HG03442 (cell line): Measurements from ENCODE around the gene DDX27.
A peak's percentile ranks its signal among the peaks of the same experiment; 100 is the strongest.
"Not testable (repeated sequence)": the region's sequence is repeated elsewhere in the genome, so short reads cannot be mapped to it uniquely, and the experiment has no call there.

Source experiments
- ATAC-seq: cut with Tn5 transposase; IDR thresholded peaks from one replicate; pipeline ENCODE4 v1.9.1; 2021; ENCODE audit warnings: mild to moderate bottlenecking, moderate library complexity; ENCODE audit not compliant: unreplicated experiment

Gene DDX27, protein sequence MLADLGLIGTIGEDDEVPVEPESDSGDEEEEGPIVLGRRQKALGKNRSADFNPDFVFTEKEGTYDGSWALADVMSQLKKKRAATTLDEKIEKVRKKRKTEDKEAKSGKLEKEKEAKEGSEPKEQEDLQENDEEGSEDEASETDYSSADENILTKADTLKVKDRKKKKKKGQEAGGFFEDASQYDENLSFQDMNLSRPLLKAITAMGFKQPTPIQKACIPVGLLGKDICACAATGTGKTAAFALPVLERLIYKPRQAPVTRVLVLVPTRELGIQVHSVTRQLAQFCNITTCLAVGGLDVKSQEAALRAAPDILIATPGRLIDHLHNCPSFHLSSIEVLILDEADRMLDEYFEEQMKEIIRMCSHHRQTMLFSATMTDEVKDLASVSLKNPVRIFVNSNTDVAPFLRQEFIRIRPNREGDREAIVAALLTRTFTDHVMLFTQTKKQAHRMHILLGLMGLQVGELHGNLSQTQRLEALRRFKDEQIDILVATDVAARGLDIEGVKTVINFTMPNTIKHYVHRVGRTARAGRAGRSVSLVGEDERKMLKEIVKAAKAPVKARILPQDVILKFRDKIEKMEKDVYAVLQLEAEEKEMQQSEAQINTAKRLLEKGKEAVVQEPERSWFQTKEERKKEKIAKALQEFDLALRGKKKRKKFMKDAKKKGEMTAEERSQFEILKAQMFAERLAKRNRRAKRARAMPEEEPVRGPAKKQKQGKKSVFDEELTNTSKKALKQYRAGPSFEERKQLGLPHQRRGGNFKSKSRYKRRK

DNA sequence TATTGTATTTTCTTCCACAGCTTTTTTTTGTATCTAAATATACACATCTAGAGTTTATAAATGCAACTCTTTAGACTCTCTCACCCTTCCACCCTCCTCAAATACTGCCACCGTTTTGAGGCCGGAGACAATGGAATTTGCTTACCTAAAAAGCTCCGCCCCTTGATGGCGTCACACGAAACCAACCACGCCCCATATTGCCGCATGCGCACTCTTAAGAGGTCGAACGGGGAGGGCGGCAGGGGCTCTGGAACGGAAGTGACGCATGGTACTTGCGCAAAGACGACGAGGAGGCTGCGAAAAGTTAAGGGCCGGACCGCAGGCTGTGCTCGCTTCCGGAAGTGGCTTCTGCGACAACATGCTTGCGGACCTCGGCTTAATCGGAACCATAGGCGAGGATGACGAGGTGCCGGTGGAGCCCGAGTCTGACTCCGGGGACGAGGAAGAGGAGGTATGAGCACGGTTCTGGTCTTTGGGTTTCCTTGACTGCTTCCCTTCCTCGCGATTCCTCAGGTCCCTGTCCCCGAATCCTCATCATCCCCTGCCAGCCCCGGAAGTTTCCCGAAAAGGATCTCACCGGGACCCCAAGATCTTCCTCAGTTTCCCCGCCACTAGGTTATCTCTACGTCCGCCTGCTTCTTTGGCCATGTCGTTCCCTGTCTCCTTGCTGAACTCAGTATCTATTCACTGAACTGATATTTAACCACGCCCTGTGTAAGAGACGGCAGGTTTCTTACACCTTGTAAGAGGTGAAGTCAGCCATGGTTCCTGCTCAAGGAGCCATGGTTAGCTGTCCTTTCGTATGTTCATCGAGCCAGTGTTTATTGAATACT is at the start of gene DDX27:
Gene DDX27 (plus strand): TSS at position 326 of the 833 bp plus-strand sequence. CDS start 33 bp downstream, at position 359.
- peak; percentile 86 for ATAC-seq

DNA sequence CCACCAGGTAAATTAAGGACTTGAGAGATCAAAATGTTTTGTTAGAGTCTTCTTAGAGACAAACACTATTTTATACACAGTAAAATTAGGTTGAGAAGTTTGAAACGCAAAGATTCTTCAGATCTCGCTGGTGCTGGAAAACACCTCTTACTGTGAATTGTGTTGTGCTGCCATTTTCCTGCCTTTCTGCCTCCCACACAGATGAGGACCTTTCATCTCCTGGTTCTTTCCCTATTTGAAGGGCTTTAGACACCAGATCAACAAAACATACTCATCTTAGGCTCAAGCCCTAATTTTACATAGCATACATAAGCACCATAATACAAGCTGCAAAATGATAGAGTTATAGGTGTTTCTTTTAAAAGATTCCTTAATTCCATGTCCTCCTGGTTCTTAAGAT is 49.7 kb upstream of the DDX27 start:
- no peak for ATAC-seq

DNA sequence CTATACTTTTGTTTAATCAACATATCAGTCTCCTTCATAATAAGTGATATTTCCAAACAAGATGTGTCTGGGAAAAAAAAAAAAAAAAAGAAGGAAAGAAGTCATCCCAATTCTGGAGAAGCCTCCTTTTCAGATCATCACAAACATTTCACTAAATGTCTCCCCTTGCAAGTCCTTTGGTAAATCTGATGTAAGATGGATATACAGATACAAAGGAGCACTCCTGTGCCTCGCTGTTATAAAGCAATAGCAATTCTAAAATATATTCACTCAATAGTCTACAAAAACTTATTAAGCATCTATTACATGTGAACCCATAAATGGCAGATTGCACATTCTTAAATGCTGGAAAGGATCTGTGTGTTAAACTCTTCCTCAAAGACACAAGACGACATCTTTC is 48.5 kb upstream of the DDX27 start:
- ATAC-seq, result no peak

DNA sequence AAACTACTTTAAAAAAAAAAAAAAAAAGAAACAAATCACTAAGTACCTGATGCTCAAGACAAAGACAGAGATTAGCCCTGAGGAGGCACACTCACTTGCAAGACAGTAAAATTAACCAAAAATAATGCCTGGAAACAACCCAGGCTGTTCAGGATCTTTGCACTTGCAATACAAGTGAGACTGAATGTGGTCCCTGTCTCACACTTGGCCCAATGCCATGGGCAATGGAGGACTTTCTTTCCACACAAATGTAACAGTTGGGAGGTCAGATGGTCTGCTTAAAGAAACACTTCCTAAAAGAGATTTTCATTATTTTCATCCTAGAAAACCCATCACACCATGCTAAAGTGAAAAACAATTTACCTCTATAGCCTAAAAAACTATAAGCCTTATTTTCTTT is 47.3 kb upstream of the DDX27 start:
- ATAC-seq, result no peak

DNA sequence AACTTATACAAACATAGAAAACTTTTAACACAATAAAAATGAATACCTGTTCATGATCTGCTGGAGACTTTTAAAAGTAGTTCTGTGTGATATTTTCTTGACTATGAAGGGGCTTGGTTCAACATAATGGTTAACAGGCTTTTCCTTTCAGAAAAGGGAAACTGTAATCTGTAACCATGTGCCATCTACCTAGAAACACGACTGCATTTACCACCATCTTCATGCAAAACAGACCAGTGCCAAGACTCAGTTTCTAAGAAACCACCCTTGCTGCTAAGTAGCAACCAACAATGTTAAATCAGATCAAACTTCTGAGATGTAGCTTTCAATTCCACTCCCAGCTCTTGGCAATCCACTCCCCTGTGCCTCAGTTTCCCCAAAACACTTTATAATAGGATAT is 46.8 kb upstream of the DDX27 start:
- ATAC-seq, result no peak

DNA sequence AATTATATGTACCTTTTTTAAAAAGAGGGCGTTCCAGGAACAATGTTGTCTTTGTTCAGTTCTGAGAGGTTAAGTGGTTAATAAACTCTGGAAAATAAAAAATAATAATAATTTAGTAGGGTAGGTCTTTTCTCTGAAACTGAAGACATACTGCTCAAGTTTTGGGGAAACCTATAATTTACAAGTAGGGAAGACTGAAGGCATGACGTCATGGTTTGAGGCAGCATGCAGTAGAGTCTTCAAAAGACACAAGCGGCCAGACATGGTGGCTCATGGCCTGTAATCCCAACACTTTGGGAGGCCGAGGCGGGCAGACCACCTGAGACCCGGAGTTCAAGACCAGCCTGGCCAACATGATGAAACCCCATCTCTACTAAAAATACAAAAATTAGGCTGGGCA is 45.0 kb upstream of the DDX27 start:
- no peak for ATAC-seq

DNA sequence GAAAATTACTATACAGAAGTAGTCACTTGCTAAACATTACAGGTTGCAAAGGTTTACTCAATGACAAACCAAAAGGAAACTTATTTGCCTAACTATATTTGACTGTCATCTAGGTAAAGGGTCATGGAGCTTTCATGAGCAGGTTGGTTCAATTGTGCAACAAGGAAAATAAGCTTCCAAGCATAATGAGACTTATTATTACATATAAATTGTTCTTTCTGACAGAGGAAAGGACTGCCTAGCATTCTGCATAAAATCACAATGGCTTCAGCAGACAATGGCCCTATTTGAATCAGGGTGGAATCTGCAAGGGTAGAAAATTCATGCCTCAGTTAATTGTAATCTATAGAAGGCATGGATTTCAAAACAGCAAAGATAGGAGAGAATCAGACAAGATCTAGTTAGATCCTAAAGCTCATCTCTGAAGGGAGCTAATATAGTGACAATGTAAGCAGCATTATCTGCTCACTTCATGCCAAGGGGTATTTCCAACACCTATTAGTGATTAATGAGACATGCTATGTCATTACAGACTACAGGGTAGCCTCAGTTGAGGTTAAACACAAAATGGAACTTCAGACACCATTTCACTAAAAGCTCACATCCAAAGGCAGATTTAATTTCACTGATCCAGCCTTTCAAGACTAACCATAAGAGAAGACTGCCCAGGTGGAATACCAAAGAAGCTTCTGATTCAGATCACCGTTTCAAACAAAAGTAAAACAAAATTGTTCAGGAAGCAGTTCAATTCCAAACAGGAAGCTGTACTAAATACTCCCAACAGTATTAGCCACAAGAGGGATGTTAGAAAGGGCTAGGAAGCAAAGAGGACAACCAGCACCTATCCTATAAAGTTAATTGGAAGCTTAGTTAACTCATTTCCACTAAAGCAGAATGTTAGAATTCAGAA is 39.6 kb upstream of the DDX27 start:
- no peak for ATAC-seq

DNA sequence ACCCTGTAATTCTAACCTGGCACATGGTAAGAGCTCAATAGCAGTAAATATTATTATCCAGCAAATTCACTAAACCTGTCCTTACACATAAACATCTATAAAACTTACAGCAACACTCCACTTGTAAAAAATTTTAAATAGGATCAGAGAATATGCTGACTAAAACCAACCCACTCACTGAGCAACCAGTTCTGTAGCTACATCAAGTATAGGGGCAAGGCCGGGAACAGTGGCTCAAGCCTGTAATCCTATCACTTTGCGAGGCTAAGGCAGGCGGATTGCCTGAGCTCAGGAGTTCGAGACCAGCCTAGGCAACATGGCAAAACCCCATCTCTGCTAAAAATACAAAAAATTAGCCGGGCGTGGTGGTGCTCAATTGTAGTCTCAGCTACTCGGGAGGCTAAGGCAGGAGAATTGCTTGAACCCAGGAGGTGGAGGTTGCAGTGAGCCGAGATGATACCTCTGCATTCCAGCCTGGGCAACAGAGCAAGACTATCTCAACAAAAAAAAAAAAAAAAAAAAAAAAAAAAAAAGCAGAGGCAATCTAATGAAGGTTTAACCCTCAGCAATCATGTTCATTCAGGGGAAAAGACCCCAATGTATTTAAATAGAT is 37.8 kb upstream of the DDX27 start:
- no peak for ATAC-seq

DNA sequence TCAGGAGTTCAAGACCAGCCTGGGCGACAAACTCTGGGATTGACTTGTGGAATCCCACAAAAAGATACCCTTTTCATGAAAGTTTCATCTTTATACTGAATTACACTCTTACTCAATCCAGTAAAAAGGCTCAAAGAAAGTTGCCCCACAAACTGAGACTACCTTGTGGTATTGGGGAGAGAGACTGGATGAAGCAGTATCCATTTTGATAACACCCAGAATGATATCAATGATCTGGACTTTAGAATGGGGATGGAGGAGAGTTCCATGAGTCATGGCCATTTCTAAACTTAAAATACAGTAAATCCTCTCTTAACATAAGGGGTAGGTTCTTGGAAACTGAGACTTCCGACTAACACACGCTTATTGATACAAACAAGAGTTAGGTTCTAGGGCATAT is 35.8 kb upstream of the DDX27 start:
- no peak for ATAC-seq

DNA sequence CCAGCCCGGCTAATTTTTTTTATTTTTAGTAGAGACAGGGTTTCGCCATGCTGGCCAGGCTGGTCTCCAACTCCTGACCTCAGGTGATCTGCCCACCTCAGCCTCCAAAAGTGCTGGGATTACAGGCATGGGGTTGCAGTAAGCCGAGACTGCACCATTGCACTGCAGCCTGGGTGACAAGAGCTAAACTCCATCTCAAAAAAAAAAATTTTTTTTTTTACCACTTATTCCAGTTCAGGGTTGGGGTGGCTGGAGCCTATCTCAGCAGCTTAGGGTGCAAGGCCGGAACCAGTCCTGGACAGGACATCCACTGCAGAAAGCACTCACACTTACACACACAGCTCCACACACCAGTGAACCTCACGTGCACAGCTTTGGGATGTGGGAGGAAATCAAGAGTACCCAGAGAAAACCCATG is 35.1 kb upstream of the DDX27 start:
- ATAC-seq, result not testable (repeated sequence)

DNA sequence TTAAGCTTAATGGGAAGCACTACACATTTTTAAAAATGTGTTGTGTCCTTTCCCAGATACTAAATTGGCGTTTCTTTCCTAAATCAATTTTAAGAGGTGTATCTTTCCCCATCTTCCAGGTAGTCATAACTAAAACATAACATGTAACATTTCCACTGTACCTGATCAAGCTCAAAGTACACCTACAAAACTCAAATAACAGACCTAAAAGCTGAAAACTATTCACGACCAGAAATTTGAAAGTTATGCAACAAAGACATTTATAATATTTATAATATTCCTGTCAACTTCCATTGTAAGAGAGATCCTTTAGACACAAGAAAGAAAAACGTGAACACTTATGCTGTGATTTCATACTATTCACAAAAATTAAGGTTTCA is 34.5 kb upstream of the DDX27 start:
- no peak for ATAC-seq

DNA sequence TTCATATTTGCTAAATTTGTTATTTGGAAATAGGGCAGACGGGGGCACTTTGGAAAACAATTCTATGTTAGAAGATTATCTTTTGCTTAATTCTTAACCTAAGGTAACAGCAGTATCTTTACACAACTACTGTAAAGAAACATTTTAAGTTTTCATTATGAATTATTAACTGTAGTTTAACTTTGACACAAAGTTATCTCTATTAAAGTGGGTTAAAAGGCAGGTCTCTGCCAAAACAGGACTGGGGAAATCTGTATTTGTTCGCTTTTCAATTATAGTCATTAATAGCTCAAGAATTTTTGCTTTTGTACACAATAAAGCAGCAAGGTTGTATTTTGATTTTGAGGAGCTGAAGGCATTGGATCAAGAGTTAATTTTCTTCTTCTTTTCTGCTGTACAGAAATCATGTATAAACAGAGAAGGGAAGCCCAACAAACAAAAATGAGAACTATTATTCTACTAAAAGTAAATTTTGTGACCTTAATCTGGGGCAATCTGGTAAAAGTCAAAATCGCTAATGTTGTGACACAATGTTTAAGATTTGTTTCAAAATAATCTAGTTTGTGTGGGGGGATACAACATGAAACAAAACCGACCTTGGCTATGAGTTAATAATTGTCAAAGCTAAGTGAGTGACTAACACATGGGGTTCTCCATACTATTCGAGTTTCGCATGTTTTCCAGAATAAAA is 34.0 kb upstream of the DDX27 start:
- ATAC-seq, result no peak

DNA sequence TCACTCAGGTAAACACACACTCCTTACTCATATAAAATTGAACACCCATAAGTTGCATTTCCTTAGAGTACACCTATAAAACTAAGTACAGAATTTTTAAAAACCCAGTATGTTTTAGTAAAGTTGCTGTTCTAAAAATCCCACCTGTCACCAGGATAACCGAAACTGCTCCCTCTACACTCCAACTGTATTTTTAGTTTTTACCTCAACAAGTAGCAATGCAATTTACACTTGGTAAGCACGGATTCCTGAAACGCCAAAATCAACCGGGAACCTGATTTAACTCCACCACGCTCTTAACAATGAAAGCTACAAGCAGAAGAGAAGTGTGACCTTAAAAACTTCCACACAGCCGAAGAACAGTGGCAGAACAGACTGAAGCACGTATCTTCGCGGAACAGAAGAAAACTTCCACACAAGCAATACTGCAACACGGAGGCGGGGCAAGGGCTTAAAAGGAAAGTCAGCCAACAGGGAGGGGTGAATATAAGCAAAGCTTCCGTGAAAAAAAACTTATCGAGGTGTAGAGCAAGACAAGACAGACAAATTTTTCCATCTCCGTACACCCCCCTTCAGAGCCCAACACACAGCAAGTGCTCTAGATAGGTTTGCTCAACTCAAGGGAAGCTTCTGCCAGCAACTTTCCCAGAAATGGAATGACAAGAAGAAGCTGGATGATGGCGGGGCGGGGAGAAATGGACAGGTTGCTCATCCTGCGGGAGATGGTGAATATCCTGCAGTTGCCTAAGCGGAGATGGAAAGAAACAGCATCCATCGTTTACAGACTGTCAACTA is 32.5 kb upstream of the DDX27 start:
- no peak for ATAC-seq

DNA sequence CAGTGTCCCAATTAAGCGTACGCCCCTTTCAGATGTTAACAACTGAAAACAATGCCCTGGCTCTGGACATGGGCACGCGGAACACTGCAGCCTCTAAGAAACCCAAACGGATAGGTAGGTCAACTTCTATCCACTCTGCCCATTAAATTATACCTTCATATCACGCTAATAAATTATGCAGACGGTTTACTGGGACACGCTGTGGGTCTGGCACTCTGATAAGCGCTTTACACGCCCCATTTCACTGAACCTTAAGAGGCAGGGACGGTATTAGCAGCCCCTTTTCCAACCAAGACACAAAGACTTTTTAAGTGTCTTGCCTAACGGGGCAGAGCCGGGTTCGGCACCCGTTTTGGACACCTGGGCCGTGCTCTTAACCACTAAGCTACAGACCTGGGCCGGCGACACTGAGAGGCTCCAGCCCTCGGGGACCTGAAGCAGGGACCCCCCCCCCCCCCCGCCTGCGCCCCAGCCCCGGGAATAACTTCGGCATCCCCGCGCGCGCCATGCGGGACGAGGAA is 31.8 kb upstream of the DDX27 start:
- no peak for ATAC-seq

DNA sequence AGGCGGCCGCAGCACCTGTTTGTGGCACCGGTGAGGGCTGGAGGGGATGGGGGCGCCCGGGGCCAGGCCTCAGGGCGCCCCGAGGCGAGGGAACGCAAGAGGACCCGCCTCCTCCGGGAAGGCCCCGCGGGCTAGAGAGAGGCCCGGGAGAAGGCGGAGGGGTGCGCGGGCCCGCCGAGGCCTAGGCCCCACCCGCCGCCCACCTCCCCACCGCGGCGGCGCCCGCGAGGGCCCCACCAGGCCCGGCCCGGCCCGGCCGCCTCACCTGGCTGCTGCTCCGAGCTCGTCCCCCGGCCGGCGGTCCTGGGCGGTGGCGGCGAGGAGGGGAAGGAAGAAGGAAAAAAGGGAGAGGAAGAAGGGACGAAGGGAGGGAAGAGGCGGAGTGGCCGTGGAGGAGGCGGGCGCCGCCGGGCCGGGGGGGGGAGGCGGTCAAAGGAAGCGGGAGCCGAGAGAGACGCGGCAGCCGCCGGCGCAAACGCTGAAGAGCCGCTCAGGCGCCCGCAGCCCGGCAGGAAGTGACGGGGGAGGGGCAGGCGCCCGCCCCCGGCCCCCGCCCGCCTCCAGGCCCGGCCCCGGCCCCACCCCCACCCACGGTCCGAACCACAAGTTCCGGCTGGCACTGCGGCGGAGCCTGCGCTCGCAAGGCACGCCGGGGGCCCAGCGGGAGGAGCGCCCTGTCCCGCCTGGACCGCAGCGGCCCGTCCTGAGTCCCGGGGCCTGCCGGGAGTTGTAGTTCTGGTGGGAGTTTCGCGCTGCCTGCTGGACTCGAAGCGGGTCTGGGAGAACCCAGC is 31.2 kb upstream of the DDX27 start, which contains the start of gene STAU1:
Gene STAU1 (minus strand): TSS at position 484 of the 791 bp plus-strand sequence. CDS start 22,133 bp downstream, outside the sequence.
- ATAC-seq, result peak; percentile 92

DNA sequence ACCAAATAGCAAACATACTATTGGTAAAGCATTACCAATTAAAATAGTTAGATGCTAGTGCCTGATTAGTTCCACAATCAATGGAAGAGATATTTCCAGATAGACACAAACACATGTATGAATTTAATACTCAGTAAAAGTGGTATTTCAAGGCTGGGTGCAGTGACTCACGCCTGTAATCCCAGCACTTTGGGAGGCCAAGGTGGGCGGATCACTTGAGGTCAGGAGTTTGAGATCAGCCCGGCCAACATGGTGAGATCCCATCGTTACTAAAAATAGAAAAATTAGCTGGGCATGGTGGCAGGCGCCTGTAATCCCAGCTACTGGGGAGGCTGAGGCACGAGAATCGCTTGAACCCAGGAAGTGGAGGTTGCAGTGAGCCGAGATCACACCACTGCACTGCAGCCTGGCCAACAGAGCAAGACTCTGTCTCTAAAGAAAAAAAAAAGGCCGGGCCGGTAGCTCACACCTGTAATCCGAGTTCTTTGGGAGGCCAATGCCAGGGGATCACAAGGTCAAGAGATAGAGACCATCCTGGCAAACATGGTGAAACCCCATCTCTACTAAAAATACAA is 26.2 kb upstream of the DDX27 start:
- not testable (repeated sequence) for ATAC-seq

DNA sequence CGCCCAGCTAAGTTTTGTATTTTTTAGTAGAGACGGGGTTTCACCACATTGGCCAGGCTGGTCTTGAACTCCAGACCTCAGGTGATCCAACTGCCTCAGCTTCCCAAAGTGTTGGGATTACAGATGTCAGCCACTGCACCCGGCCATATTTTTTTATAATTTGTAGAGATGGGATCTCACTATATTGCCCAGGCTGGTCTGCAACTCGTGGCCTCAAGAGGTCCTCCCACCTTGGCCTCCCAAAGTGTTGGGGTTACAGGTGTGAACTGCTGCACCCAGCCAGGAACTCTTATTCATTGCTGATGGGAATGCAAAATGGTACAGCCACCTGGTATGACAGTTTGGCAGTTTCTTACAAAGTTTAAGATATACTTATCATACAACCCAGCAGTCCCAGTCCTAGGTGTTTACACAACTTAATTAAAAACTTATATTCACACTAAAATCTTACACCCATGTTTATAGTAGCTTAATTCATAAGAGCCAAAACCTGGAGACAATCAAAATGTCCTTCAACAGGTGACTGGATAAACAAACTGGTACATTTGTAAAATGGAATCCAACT is 19.4 kb upstream of the DDX27 start:
- ATAC-seq, result no peak
